Progenitor cell of endocrine pancreas (in vitro differentiated cells): ENCODE data around the gene C4orf36. TPM values are rescaled to one million over a fixed set of nuclear protein-coding genes. Genes with fewer than 3 reads are reported as not detected.

Experiments
- DNase-seq: peaks from one replicate; pipeline ENCODE4 v3.0.0; 2021; ENCODE audit warnings: low spot score; ENCODE audit not compliant: unreplicated experiment
- H3K27ac Mint-ChIP-seq: 2 replicates; pipeline ENCODE4 v1.8.0; 2021; ENCODE audit warnings: mild to moderate bottlenecking, moderate library complexity, mixed read lengths
- H3K27me3 Mint-ChIP-seq: 2 replicates; pipeline ENCODE4 v1.8.0; 2021; ENCODE audit warnings: mixed read lengths
- H3K36me3 Mint-ChIP-seq: 2 replicates; pipeline ENCODE4 v1.8.0; 2022; ENCODE audit warnings: mixed read lengths; ENCODE audit not compliant: insufficient read depth
- H3K4me1 Mint-ChIP-seq: 2 replicates; pipeline ENCODE4 v1.8.0; 2021; ENCODE audit warnings: low read depth, mixed read lengths
- H3K4me3 Mint-ChIP-seq: 2 replicates; pipeline ENCODE4 v1.8.0; 2021; ENCODE audit warnings: low read depth, mild to moderate bottlenecking, moderate library complexity, mixed read lengths
- H3K9me3 Mint-ChIP-seq: 2 replicates; pipeline ENCODE4 v1.8.0; 2021; ENCODE audit warnings: low read depth, mixed read lengths
- CTCF ChIP-seq: fragments of 200-600 bp; sonication (generic); IDR thresholded peaks from one replicate; pipeline ENCODE4 v1.5.0; 2021; ENCODE audit warnings: antibody characterized with exemption, mild to moderate bottlenecking; ENCODE audit not compliant: unreplicated experiment
- total RNA-seq: library from RNA; stranded (reverse); gene quantifications from 2 replicates; pipeline ENCODE4 v1.2.1, GENCODE V29; 2021

Gene C4orf36
- total RNA-seq, 1 donor from 2014 or later = 2.0 TPM

GRCh38 chr4:86841309-86841708 is 50.9 kb downstream of the C4orf36 start:
- no peak overlapping the region for H3K27ac Mint-ChIP-seq
- no peaks in the 10 kb centered on the region for H3K36me3 Mint-ChIP-seq
- no peak for DNase-seq
- H3K4me3 Mint-ChIP-seq = no peak overlapping the region
- no peak for TF ChIP-seq CTCF
- no peaks in the 10 kb centered on the region for H3K27me3 Mint-ChIP-seq
- H3K9me3 Mint-ChIP-seq = peaks cover 4% of the 10 kb centered on the region
- no peaks in the 10 kb centered on the region for H3K4me1 Mint-ChIP-seq

- H3K9me3 Mint-ChIP-seq = peaks cover 4% of the 10 kb centered on the region
- no peak overlapping the region for H3K27ac Mint-ChIP-seq
- no peak for DNase-seq
- H3K4me1 Mint-ChIP-seq = no peaks in the 10 kb centered on the region
- no peak overlapping the region for H3K4me3 Mint-ChIP-seq
- no peak for TF ChIP-seq CTCF
- no peaks in the 10 kb centered on the region for H3K36me3 Mint-ChIP-seq
- no peaks in the 10 kb centered on the region for H3K27me3 Mint-ChIP-seq
Measured at GRCh38 chr4:86840858-86841257, 51.4 kb downstream of the C4orf36 start.

GRCh38 chr4:86837691-86838503 is 54.3 kb downstream of the C4orf36 start:
- no peak for DNase-seq
- H3K9me3 Mint-ChIP-seq = no peaks in the 10 kb centered on the region
- H3K27me3 Mint-ChIP-seq = no peaks in the 10 kb centered on the region
- H3K4me1 Mint-ChIP-seq = no peaks in the 10 kb centered on the region
- no peak for TF ChIP-seq CTCF
- H3K4me3 Mint-ChIP-seq = no peak overlapping the region
- no peak overlapping the region for H3K27ac Mint-ChIP-seq
- H3K36me3 Mint-ChIP-seq = no peaks in the 10 kb centered on the region

GRCh38 chr4:86835677-86836076 is 56.5 kb downstream of the C4orf36 start:
- no peak for DNase-seq
- no peak overlapping the region for H3K27ac Mint-ChIP-seq
- H3K4me3 Mint-ChIP-seq = no peak overlapping the region
- H3K27me3 Mint-ChIP-seq = no peaks in the 10 kb centered on the region
- H3K9me3 Mint-ChIP-seq = no peaks in the 10 kb centered on the region
- no peaks in the 10 kb centered on the region for H3K36me3 Mint-ChIP-seq
- no peak for TF ChIP-seq CTCF
- H3K4me1 Mint-ChIP-seq = peaks cover 11% of the 10 kb centered on the region

- TF ChIP-seq CTCF = no peak
- Mint-ChIP-seq H3K4me1 (peaks cover 11% of the 10 kb centered on the region), H3K4me3 (no peak overlapping the region), H3K27ac (no peak overlapping the region), H3K9me3 (no peaks in the 10 kb centered on the region), H3K36me3 (no peaks in the 10 kb centered on the region), H3K27me3 (no peaks in the 10 kb centered on the region)
- DNase-seq = no peak
Measured at GRCh38 chr4:86834901-86835300, 57.3 kb downstream of the C4orf36 start.
